Measurements from ENCODE around the gene MRPL51.

Gene MRPL51

DNA sequence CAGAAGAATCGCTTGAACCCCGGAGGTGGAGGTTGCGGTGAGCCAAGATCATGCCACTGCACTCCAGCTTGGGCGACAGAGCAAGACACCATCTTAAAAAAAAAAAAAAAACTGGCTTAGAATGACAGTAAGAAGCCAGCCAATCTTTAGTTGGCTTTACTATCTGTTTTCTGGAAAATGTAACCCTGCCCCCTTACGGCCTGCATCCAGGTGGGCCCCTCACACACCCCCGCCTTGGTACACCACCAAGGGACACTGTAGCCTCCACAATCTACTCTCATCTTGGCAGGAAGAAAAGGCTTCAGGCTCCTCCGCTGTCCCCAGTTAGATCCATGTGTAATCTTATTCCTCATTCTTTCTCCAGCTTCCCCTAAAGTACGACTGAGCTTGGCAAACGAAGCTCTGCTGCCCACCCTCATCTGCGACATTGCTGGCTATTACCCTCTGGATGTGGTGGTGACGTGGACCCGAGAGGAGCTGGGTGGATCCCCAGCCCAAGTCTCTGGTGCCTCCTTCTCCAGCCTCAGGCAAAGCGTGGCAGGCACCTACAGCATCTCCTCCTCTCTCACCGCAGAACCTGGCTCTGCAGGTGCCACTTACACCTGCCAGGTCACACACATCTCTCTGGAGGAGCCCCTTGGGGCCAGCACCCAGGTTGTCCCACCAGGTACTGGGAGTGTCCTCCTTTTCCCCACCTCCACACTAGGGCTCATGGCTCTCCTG, 34.6 kb downstream of the MRPL51 start:
- DNase-seq = no peak

DNA sequence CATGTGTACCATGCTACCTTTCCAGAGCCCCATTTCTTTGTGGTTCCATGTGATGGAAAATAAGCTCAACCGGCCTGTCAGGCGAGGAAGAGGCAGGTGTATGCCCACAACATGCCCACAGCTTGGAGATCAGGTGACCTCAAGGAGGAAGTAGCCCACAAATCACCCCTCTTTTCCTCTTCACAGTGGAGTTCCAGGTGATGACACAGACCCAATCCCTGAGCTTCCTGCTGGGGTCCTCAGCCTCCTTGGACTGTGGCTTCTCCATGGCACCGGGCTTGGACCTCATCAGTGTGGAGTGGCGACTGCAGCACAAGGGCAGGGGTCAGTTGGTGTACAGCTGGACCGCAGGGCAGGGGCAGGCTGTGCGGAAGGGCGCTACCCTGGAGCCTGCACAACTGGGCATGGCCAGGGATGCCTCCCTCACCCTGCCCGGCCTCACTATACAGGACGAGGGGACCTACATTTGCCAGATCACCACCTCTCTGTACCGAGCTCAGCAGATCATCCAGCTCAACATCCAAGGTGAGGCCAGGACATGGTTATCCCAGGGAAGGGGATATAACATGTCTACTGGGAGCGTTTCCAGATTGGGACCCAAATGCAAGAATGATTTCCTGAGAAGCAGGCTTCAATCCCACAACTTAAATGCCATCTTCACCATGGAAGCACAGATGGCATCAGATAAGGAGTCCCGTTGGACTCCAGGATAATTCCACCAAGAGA, 35.7 kb downstream of the MRPL51 start:
- DNase-seq = no peak

DNA sequence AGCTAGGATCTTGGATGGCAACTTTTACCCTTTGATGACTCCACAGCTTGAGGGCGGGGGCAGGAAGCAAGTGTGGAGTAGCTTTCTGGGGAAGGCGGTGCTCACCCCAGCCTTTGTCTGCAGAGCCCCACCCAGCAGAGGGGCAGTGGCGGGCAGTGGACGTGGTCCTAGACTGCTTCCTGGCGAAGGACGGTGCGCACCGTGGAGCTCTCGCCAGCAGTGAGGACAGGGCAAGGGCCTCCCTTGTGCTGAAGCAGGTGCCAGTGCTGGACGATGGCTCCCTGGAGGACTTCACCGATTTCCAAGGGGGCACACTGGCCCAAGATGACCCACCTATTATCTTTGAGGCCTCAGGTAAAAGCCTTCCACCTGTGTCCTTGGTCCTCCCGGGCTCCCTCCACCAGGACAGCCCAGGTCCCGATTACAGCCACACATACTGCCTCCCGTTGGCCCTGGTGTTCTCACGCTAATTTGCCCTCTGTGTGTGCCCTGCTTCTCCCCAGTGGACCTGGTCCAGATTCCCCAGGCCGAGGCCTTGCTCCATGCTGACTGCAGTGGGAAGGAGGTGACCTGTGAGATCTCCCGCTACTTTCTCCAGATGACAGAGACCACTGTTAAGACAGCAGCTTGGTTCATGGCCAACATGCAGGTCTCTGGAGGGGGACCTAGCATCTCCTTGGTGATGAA, 40.0 kb downstream of the MRPL51 start:
- no peak for DNase-seq

DNA sequence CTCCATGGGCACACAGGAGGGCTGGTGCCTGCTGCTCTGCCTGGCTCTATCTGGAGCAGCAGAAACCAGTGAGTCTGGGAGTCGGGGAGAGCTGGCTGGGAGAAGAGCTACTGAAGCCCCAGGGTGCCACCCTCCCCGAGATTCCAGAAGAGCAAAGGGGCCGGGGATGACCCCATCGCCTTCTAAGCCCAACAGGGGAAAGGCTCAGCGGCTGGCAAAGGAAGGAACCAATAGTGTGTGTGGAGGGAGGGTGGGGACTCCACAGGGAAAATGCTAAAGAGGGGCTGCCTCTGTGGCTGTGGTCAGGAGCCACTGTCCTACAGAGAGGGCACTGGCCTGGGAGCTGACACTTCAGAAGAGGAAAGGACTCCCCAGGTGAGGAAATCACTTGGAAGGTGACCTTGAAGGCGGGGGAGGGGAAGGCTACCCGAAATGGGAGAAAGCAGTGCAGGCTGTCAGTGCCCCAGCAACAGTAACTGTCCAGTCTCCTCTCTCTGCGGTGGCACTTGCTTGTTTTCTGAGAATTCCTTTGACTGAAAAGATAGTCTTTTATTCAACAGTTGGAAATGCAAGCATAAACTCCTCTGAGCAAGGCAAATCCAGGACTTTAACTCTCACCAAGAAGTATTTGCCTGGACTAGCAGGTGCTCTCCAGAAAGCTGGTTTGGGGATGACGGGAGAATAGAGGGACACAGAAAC, 40.7 kb downstream of the MRPL51 start:
- no peak for DNase-seq

DNA sequence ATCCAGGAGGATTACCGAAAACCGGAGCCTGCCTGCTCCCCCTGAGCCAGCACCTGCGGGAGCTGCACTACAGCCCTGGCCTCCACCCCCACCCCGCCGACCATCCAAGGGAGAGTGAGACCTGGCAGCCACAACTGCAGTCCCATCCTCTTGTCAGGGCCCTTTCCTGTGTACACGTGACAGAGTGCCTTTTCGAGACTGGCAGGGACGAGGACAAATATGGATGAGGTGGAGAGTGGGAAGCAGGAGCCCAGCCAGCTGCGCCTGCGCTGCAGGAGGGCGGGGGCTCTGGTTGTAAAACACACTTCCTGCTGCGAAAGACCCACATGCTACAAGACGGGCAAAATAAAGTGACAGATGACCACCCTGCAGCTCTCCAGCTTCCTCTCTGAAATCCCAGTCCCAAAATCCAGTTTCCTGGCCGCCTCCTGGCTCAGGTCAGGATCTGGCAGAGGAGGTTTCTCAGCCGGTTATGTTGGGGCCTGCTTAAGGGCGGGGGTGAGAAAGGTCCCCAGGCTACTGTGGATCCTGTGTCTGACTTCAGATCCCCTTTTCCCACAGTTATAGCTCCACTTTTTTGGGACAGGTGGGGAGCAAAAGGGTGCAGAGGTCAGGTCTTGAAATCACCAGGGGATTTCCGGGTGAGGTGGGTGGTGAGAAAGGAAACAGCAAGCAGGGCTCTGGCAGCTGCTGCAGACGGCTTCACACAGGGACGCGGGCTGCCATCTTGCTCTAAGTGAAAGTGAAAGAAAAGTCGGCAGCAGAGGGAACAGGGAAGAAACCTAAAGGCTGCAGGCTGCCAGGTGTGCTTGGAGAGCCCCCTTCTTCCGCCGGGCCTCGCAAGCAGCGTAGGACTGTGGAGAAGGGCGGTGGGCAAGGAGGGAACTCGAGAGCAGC, 41.5 kb downstream of the MRPL51 start, which contains the start of gene TAPBPL:
TSS of gene TAPBPL (plus strand) at position 695 of the 897 bp plus-strand sequence. CDS start 207 bp downstream, outside the sequence.
- DNase-seq = peak; percentile 67

DNA sequence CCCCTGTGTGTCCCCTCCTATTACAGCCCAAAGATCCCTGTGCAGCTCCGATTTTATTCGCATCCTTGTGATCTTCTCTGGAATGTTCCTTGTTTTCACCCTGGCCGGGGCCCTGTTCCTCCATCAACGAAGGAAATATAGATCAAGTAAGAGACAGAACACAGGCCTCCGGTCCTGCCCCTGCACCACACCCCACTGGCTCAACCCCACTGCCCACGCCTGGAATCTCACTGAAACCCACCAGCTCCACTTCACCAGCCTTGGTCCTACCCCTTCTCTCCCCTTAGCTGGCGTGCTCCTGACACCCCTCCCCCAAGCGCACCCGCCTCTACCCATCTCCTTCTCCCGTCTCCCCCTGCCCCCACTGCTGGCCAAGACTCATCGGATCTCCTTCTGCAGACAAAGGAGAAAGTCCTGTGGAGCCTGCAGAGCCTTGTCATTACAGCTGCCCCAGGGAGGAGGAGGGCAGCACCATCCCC, 42.2 kb downstream of the MRPL51 start:
- no peak for DNase-seq

DNA sequence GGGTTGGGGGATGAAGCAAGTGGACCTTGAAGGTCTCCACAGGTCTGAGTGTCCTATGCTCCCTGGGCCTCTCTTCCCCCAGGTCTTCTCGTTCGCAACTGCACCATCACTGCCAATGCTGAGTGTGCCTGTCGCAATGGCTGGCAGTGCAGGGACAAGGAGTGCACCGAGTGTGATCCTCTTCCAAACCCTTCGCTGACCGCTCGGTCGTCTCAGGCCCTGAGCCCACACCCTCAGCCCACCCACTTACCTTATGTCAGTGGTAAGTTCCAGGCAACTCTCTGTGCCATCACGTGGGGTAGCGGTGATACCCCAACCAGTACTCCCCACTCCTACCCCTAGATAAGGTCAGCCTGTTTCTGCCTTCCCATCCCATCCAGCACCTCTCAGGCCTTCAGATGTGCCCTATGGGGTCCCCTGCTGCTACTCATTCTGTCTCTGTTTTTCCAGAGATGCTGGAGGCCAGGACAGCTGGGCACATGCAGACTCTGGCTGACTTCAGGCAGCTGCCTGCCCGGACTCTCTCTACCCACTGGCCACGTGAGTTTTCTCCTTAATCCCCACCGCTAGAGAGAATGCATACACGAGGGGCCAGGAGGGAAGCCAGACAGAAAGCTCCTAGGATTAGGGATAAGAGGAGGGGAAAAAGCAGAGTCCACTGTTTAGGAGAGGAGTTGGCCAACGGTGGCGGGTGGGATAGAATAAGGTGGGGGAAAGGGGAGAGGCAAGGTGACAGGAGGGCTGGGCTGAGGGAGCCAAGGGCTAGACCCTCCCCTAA, 42.8 kb downstream of the MRPL51 start:
- DNase-seq = no peak

DNA sequence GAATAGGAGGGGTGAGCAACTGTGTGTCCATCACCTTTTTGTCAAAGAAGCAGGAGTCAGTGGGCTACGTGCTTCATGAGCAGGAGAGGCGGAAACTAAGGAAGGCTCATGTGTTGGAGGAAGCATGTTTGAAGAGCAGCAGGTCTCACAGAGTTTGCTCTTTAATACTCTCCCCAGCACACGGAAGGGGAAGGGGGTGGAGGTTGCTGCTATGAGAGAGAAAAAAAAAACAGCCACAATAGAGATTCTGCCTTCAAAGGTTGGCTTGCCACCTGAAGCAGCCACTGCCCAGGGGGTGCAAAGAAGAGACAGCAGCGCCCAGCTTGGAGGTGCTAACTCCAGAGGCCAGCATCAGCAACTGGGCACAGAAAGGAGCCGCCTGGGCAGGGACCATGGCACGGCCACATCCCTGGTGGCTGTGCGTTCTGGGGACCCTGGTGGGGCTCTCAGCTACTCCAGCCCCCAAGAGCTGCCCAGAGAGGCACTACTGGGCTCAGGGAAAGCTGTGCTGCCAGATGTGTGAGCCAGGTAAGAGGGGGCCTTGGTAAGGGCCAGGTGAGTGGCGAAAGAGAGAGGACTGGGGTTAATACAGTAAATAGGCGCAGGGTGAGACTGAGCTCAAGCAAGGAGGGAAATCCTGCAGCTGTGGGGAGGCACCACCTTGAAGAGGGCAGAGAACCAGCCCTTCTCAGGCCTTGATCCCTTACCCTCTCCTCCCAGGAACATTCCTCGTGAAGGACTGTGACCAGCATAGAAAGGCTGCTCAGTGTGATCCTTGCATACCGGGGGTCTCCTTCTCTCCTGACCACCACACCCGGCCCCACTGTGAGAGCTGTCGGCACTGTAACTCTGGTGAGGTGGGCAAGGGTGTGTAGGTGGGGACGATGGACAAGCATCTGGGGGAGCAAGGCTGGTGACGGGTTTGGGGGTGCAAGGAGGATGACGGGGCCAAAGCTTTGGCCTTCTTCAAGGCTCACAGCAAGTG, 48.1 kb downstream of the MRPL51 start, which contains the start of gene CD27:
TSS of gene CD27 (plus strand) at position 252 of the 985 bp plus-strand sequence. CDS start at position 393, 141 bp downstream.
- DNase-seq = no peak

DNA sequence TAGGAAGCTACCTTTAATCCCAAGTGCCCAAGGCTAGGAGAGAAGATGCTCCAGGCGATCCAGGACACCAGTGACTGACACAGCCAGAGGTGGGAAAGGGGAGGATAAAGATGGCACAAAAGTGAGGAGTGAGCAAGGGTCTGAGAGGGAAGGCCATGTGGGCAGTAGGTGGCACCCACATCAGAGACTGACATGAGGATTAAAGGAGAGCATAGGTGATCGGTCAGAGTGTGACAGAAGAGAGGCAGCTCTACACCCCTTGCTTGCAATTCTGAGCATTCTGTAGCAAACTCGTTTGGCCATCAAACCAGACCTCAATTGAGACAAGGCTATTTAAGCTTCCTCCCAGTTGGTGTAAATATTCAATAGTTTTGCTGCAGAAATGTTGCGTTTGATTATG, 49.0 kb downstream of the MRPL51 start:
- DNase-seq = no peak

DNA sequence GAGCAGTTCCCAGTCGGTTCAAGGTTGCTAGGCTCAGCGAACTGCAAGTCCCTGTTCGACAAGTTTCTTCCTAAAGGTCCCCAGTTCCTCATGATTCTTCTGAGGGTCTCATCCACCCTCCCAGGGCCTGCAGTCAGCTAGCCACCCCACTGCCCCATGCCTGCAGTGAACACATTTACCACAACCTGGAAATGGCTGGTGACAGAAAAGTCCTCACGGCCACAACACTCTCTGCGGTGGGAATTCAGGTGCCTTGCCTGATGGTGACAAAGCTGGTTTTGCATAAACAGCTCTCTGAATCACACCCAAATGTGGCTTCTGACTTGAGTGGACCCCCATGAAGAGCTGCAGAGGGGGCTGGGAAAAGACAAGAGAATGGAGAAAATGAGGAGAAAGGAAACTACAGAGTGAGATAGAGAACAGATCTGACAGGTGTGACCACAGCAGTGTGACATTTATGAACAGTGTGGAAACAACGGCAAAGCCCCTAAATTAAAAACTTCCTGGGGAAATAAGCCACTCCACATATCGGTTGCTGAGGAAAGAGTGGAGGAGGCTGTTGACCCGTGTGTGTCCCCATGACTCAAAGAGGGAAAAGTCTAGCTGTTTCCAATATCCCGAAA, 49.6 kb downstream of the MRPL51 start:
- DNase-seq = no peak

DNA sequence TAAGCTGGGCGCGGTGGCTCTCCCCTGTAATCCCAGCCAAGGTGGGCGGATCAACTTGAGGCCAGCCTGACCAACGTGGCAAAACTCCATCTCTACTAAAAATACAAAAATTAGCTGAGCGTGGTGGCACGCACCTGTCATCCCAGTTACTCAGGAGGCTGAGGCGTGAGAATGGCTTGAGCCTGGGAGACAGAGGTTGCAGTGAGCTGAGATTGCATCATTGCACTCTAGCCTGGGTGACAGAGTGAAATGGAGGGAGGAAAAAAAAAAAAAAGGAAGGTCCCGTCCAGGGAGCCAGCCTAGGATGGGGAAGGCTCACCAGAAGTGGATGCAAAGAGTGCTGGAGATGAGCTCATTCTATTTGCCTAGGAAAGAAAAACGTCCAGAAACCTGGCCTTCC, 50.2 kb downstream of the MRPL51 start:
- no peak for DNase-seq

All from SHP77 treated with DMSO at 0.1 percent for 48 hours (cell line).